HepG2 (cell line): Measurements from ENCODE around the gene TAS2R39. TPM values are rescaled to one million over a fixed set of nuclear protein-coding genes. Genes with fewer than 3 reads are reported as not detected.

Source experiments
- ERF ChIP-seq: IDR thresholded peaks from 2 replicates; pipeline ENCODE4 v1.6.1; 2018; ENCODE audit warnings: missing biosample characterization, missing genetic modification reagents
- GLI4 ChIP-seq: sonication (generic); formaldehyde crosslinking; IDR thresholded peaks from 2 replicates; pipeline ENCODE4 v1.5.1; 2020; ENCODE audit warnings: missing genetic modification reagents, mild to moderate bottlenecking, moderate library complexity, borderline replicate concordance
- HOXA5 ChIP-seq: sonication (generic); formaldehyde crosslinking; IDR thresholded peaks from 2 replicates; pipeline ENCODE4 v1.4.0; 2020; ENCODE audit warnings: missing genetic modification reagents
- MTF1 ChIP-seq: sonication (generic); formaldehyde crosslinking; IDR thresholded peaks from 2 replicates; pipeline ENCODE4 v1.5.0; 2020; ENCODE audit warnings: missing genetic modification reagents
- PRDM4 ChIP-seq: sonication (generic); formaldehyde crosslinking; IDR thresholded peaks from 2 replicates; pipeline ENCODE4 v1.9.0; 2021; ENCODE audit warnings: missing genetic modification reagents, borderline replicate concordance
- SRSF1 ChIP-seq: fragments of 200-400 bp; formaldehyde crosslinking; optimal IDR thresholded peaks from 2 replicates; pipeline ENCODE3; 2017; ENCODE audit warnings: mild to moderate bottlenecking, low read depth, low read length, moderate library complexity
- UBTF ChIP-seq: sonication (generic); formaldehyde crosslinking; IDR thresholded peaks from 2 replicates; pipeline ENCODE4 v1.4.0; 2020; ENCODE audit warnings: mild to moderate bottlenecking, missing genetic modification reagents
- ZFYVE20 ChIP-seq: sonication (generic); formaldehyde crosslinking; IDR thresholded peaks from 2 replicates; pipeline ENCODE4 v1.8.0; 2023; ENCODE audit warnings: low read depth, mild to moderate bottlenecking, moderate library complexity, missing genetic modification reagents, borderline replicate concordance
- ZNF44 ChIP-seq: sonication (generic); formaldehyde crosslinking; IDR thresholded peaks from 2 replicates; pipeline ENCODE4 v1.5.1; 2020; ENCODE audit warnings: mild to moderate bottlenecking, missing genetic modification reagents
- ZNF639 ChIP-seq: conservative IDR thresholded peaks from 2 replicates; pipeline ENCODE4 v1.6.1; 2018; ENCODE audit warnings: missing genetic modification reagents
- polyA plus RNA-seq, 8 experiments: library from polyadenylated mRNA; depleted of rRNA in 3 of 8; stranded (reverse) in 7 of 8; unstranded in 1 of 8; fragments of >200 nt; fragmentation: Illumina TruSeq in 4 of 8; extraction: Trizol in 4 of 8; gene quantifications; 2 replicates each; pipeline versions ENCODE4 v1.2.1 to v1.2.3, GENCODE V29; 2011 to 2016; ENCODE audit warnings: low read depth in 4 of 8, missing spikeins in 1 of 8, mixed read lengths in 1 of 8; ENCODE audit not compliant: insufficient read depth in 1 of 8
- total RNA-seq, 5 experiments: library from RNA; depleted of rRNA; stranded (reverse); fragments of >200 nt; fragmentation: Illumina TruSeq; extraction: Trizol; gene quantifications; 2 replicates each; pipeline ENCODE4 v1.2.3, GENCODE V29; 2016; ENCODE audit warnings: low read depth in 1 of 5

The TAS2R39 gene
- total and polyA plus RNA-seq, 2 of the 13 experiments (the other 11 are each of a cell fraction or from before 2014, with no cell fraction given), result not detected

GRCh38 chr7:143203386-143203785 is 20.2 kb downstream of the TAS2R39 start (continued):
- TF ChIP-seq ZNF44 (CRISPR knock-in tag), result no peak
- TF ChIP-seq ZFYVE20 (CRISPR knock-in tag), result no peak
- no peak for TF ChIP-seq MTF1 (CRISPR knock-in tag)
- TF ChIP-seq PRDM4 (CRISPR knock-in tag), result no peak
- TF ChIP-seq ERF, result no peak
- no peak for TF ChIP-seq GLI4
- TF ChIP-seq UBTF (CRISPR knock-in tag), result no peak
- no peak for TF ChIP-seq SRSF1
- TF ChIP-seq ZNF639 (CRISPR knock-in tag), result no peak
- TF ChIP-seq HOXA5, result no peak
- TF ChIP-seq, all 625 proteins: peak for 0
